ENCODE measurements around the gene HRH4. TPM values are rescaled to one million over a fixed set of nuclear protein-coding genes. Genes with fewer than 3 reads are reported as not detected.

Gene HRH4
- total RNA-seq, 1 donor from 2014 or later, result 0.24 TPM

GRCh38 chr18:24421831-24422230 is 38.6 kb upstream of the HRH4 start:
- H3K27ac Mint-ChIP-seq, result no peak overlapping the region
- H3K4me3 Mint-ChIP-seq, result no peak overlapping the region
- peaks cover 31% of the 10 kb centered on the region for H3K27me3 Mint-ChIP-seq
- peaks cover 3% of the 10 kb centered on the region for H3K36me3 Mint-ChIP-seq
- DNase-seq (ENCODE audit: extremely low spot score, unreplicated experiment), result no peak
- peaks cover 5% of the 10 kb centered on the region for H3K4me1 Mint-ChIP-seq (ENCODE audit: unreplicated experiment)
- TF ChIP-seq CTCF (conservative IDR thresholded peaks at IDR 0.05), result no peak
- no peaks in the 10 kb centered on the region for H3K9me3 Mint-ChIP-seq

GRCh38 chr18:24426073-24426397 is 34.4 kb upstream of the HRH4 start:
- H3K9me3 Mint-ChIP-seq, result no peaks in the 10 kb centered on the region
- peaks cover 12% of the 10 kb centered on the region for H3K36me3 Mint-ChIP-seq
- TF ChIP-seq CTCF (conservative IDR thresholded peaks at IDR 0.05), result no peak
- H3K27ac Mint-ChIP-seq, result peak overlapping the region; percentile 88
- peaks cover 20% of the 10 kb centered on the region for H3K4me1 Mint-ChIP-seq (ENCODE audit: unreplicated experiment)
- peaks cover 31% of the 10 kb centered on the region for H3K27me3 Mint-ChIP-seq
- H3K4me3 Mint-ChIP-seq, result peak overlapping the region; percentile 90
- no peak for DNase-seq (ENCODE audit: extremely low spot score, unreplicated experiment)

DNA sequence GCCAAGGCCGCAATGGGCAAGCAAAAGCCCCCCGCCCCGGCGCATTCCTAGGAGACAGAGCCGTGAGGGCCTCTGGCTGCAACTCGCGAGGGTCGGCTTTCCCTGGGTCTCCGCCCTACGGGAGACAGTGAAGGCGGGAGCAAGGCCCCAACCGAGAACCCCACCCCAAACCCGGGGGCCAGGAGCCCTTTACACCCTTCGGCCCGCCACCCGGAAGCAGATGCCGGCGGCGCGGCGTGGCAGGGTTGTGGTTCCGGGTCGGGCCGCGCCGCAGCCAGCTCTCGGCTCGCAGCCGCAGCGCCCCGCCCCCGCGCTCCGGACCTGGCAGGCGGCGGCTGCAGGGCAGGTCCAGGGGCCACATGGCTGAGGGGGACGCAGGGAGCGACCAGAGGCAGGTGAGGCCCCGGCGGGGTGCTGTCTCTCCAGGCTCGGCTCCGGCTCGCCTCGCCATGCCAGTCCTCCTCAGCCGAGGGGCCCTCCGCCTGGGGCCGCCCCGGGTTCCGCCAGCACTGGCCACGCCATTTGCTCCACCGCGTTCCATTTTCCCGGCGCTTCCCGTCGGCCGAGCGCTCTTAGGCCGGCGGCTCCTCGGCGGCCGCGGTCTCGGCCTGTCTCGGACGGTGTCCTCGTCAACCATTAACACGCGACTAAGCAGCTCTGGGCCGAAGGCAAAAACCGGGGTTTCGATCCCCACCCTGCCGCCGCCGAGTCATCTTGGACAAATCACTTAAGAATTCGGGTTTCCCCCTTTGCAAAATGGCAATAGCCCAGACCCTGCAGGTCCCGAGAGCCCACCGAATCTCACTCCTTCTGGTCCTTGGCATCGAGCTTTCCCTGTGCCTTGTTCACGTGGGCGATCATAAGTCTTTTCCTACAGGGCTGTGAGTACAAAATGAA is 33.8 kb upstream of the HRH4 start, which contains the start of gene IMPACT:
IMPACT (plus strand) TSS at position 273 of the 897 bp plus-strand sequence; CDS start at position 360, 87 bp downstream.
- H3K4me3 Mint-ChIP-seq, result peak within 1 kb of the TSS; percentile 93
- TF ChIP-seq CTCF (conservative IDR thresholded peaks at IDR 0.05), result no peak
- peak within 1 kb of the TSS; percentile 88 for H3K27ac Mint-ChIP-seq

GRCh38 chr18:24427484-24427883 is 33.0 kb upstream of the HRH4 start:
- no peak for DNase-seq (ENCODE audit: extremely low spot score, unreplicated experiment)
- Mint-ChIP-seq H3K36me3 (peaks cover 19% of the 10 kb centered on the region), H3K27ac (peak overlapping the region; percentile 87), H3K27me3 (peaks cover 21% of the 10 kb centered on the region), H3K4me1 (ENCODE audit: unreplicated experiment) (peaks cover 20% of the 10 kb centered on the region), H3K9me3 (no peaks in the 10 kb centered on the region), H3K4me3 (peak overlapping the region; percentile 93)
- no peak for TF ChIP-seq CTCF (conservative IDR thresholded peaks at IDR 0.05)

More for the DNA sequence above, 33.8 kb upstream of the HRH4 start, which contains the start of gene IMPACT:
- Mint-ChIP-seq H3K36me3 (peaks cover 16% of the 10 kb centered on the region), H3K4me1 (ENCODE audit: unreplicated experiment) (peaks cover 20% of the 10 kb centered on the region), H3K27me3 (peaks cover 28% of the 10 kb centered on the region), H3K9me3 (no peaks in the 10 kb centered on the region)
- peak; percentile 92 for DNase-seq (ENCODE audit: extremely low spot score, unreplicated experiment)

GRCh38 chr18:24428709-24429108 is 31.7 kb upstream of the HRH4 start:
- no peak for DNase-seq (ENCODE audit: extremely low spot score, unreplicated experiment)
- Mint-ChIP-seq H3K36me3 (peaks cover 24% of the 10 kb centered on the region), H3K4me1 (ENCODE audit: unreplicated experiment) (peaks cover 20% of the 10 kb centered on the region), H3K4me3 (peak overlapping the region; percentile 83), H3K27me3 (peaks cover 14% of the 10 kb centered on the region), H3K27ac (no peak overlapping the region), H3K9me3 (no peaks in the 10 kb centered on the region)
- peak; percentile 28 for TF ChIP-seq CTCF (conservative IDR thresholded peaks at IDR 0.05)
